DMS153 treated with DMSO at 0.1 percent for 48 hours (cell line): ENCODE measurements around the gene NACA.
"Not testable (repeated sequence)": the region's sequence is repeated elsewhere in the genome, so short reads cannot be mapped to it uniquely, and the experiment has no call there.

ENCODE experiments used
- DNase-seq: peaks from one replicate; lab custom pipeline; 2025; ENCODE audit not compliant: unreplicated experiment; lab: John Stamatoyannopoulos, UW

The NACA gene

DNA sequence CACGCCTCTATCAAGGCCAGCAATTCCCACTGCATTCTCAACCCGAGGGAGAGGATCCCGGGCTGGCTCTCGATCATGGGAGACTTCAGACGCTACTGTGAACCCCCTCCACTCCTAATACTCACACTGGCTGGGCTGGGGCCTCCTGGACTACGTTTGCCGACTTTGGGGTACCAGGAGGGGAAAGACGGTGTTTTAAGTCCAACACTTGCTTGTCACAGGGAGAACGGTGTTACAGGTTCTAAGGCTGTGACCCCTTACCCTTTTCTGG is 463 bp downstream of the NACA start:
- no peak for DNase-seq

GRCh38 chr12:56723889-56724700 is 1.0 kb downstream of the NACA start:
- DNase-seq: no peak

DNA sequence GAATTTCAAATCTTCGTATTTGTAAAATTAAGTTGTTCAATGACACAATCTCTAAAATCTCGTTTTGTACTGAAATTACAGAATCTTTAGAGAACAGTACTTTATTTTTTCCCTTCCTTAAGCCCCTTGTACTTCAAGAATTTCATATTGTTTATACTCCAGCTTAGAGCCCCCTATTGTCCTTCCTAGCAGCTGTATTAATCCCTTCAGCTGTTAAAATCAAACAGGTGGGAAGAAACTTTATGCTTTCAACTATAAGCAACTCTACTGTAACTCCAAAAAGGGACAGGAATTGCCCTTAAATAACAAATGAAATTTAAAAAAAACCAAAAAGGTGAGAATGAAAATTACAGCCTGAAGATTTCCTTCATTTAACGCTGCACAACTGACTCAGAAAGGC is 1.7 kb downstream of the NACA start:
- no peak for DNase-seq

- DNase-seq: no peak
Observed at GRCh38 chr12:56722832-56723231, 2.3 kb downstream of the NACA start.

GRCh38 chr12:56721721-56722120 is 3.4 kb downstream of the NACA start:
- no peak for DNase-seq

DNA sequence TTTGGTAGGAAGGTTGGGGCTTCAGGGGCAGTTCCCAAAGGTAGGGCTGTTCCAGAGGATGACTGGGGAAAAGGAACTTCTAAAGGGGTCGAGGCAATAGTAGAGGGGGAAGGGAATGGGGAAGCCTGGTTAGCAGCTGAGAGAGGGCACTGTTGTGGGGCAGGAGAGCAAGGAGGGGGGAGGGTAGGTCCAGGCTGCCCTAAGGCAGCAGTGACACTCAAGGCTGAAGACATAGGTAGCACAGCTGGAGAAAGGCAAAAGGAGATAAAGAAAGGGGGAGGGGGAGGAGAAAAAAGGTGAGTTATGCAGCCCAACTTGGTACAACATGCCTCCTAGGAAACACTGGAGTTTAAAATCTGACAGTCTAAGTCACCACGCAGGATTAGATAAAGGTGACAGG is 3.9 kb downstream of the NACA start:
- DNase-seq: no peak

- no peak for DNase-seq
Observed at GRCh38 chr12:56720731-56721151, 4.4 kb downstream of the NACA start.

GRCh38 chr12:56719056-56719455 is 6.0 kb downstream of the NACA start:
- DNase-seq: no peak

GRCh38 chr12:56718636-56719035 is 6.5 kb downstream of the NACA start:
- DNase-seq: no peak

DNA sequence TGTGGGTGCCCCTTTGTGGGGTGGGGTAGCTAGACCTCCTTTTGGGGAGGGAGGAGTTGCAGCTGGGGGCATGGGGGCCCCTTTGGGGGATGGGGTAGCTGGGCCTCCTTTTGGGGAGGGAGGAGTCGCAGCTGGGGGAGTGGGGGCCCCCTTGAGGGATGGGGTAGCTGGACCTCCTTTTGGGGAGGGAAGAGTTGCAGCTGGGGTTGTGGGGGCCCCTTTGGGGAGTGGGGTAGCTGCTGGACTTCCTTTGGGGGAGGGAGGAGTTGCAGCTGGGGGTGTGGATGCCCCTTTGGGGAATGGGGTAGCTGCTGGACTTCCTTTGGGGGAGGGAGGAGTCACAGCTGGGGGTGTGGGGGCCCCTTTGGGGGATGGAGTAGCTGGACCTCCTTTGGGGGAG is 7.0 kb downstream of the NACA start:
- DNase-seq: no peak

GRCh38 chr12:56716933-56717880 is 7.9 kb downstream of the NACA start:
- DNase-seq: no peak

DNA sequence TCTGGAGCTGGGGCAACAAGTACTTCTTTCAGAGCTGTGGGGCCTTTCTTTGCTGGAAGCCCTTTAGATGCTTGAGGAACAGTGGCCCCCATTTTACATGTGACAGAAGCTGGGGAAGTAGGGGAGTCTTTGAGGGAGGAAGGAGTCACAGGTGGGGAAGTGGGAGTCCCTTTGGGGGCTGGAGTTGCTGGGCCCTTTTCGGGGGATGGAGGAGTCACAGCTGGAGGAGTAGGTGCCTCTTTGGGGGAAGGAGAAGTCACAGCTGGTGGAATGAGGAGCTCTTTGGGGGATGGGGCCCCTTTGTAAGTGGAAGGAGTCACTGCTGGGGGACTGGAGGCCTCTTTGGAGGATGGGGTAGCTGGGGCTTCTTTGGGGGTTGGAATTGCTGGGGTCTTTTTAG is 8.6 kb downstream of the NACA start:
- no peak for DNase-seq

DNA sequence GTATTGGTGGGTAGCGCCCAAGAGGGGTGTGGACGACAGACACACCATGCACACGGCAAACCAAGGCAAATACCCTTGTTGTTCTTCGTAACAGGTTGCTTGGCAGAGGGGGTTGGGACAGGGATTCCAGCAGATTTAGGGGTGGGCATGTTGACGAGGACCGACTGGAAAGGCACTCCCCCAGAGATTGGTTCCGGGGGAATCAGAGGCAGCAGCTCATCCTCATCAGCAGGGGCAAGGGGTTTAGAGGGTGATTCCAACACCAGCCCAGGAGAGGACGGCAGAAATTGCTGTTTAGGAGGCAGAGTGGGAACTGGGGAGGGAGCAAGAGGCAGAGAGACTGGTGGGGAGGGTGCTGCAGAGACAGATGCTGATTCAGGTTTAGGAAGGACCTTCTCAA is 9.3 kb downstream of the NACA start:
- DNase-seq: no peak

- no peak for DNase-seq
Observed at GRCh38 chr12:56714431-56714929, 10.6 kb downstream of the NACA start.

DNA sequence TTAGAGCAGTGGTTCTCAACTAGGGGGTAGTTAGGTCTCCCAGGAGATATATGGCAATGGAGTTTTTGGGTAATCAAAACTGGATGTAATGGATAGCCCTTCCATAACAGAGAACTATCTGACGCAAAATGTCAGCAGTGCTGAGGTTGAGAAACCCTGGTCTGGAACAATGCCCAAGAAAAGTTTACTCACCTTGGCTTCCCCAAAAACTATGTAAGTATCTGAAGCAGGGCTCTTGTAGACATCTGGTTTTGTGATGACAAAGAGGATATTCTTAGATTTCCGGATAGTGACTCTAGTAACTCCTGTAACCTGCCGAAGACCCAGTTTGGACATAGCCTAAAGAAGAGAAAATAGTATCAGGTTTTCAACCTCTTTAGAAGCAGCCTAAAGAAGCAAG is 11.8 kb downstream of the NACA start:
- no peak for DNase-seq

DNA sequence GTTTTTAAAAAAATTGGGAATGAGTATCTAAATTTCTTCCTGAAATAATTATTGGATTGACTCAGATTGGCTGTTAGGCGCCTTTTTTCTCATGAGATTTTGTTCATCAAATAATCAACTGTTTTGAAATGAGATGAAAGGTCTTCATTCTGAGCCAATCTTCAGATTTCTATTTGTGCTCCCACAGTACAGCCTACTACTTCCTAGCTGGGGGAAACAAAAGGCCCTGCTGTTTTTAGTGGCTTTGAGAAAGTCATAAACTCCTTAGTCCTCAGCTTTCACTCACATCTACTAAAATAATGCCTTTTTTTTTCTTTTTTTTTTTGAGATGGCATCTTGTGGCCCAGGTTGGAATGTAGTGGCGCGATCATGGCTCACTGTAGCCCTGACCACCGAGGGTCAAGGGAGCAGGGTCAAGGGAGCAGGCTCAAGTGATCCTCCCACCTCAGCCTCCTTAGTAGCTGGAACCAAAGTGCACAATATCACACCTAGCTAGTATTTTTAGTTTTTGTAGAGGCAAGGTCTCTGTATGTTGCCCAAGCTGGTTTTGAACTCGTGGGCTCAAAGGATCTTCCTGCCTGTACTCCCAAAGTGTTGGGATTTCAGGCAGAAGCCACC is 15.2 kb downstream of the NACA start:
- no peak for DNase-seq

DNA sequence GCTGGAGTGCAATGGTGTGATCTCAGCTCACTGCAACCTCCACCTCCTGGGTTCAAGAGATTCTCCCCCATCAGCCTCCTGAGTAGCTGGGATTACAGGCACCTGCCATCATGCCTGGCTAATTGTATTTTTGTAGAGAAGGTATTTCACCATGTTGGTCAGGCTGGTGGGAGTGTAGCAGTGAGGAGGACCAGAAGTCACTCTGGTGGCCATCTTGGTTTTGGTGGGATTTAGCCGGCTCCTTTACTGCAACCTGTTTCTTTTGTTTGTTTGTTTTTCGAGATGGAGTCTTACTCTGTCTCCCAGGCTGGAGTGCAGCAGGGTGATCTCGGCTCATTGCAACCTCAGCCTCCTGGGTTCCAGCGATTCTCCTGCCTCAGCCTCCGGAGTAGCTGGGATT is 20.6 kb downstream of the NACA start:
- DNase-seq: not testable (repeated sequence)

DNA sequence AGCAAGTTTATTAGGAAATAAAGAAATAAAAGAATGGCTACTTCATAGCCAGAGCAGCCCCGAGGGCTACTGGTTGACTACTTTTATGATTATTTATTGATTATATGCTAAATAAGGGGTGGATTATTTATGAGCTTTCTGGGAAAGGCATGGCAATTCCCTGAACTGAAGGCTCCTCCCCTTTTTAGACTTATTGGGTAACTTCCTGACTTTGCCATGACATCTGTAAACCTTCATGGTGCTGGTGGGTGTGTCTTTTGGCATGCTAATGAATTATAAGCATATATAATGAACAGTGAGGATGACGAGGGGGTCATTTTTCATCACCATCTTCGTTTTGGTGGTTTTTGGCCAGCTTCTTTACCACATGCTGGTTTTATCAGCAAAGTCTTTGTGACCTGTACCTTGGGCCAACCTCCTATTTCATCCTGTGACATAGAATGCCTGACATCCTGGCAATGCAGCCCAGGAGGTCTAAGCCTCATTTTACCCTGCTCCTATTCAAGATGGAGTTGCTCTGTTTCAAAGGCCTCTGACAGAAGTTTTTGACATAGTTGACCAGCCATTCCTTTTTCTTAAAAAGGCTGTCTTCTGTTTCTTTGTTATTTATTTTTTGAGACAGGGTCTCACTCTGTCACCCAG is 26.0 kb downstream of the NACA start:
- DNase-seq: no peak

- no peak for DNase-seq
Observed at GRCh38 chr12:56695327-56696101, 29.6 kb downstream of the NACA start.

DNA sequence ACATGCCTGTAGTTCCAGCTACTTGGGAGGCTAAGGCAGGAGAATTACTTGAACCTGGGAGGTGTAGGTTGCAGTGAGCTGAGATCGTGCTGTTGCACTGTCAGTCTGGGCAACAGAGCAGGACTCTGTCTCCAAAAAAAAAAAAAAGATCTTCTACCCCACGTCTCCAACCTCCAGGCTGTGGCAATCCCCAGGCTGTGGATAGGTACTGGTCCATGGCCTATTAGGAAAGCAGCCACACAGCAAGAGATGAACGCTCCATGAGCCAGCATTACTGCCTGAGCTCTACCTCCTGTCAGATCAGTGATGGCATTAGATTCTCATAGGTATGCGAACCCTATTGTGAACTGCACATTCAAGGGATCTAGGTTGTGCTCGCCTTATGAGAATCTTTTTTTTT is 30.9 kb downstream of the NACA start:
- DNase-seq: no peak

- no peak for DNase-seq
Observed at GRCh38 chr12:56688846-56689109, 36.3 kb downstream of the NACA start.
